Skin of body (tissue), 2 donors: ENCODE data around the gene ADGRE2. TPM values are rescaled to one million over a fixed set of nuclear protein-coding genes. Genes with fewer than 3 reads are reported as not detected.
"Not testable (repeated sequence)": the region's sequence is repeated elsewhere in the genome, so short reads cannot be mapped to it uniquely, and the experiment has no call there.

ENCODE experiments used
- DNase-seq: peaks from one replicate; lab custom pipeline; 2025; lab: John Stamatoyannopoulos, UW
- total RNA-seq: library from RNA; depleted of rRNA; stranded (reverse); fragments of >200 nt; gene quantifications from one replicate; pipeline ENCODE4 v1.2.3, GENCODE V29; 2014

Gene ADGRE2
- total RNA-seq, 1 donor from 2014 or later, result 1.8 TPM

- not testable (repeated sequence) for DNase-seq
Measured at GRCh38 chr19:14780622-14781225, 2.4 kb upstream of the ADGRE2 start.

DNA sequence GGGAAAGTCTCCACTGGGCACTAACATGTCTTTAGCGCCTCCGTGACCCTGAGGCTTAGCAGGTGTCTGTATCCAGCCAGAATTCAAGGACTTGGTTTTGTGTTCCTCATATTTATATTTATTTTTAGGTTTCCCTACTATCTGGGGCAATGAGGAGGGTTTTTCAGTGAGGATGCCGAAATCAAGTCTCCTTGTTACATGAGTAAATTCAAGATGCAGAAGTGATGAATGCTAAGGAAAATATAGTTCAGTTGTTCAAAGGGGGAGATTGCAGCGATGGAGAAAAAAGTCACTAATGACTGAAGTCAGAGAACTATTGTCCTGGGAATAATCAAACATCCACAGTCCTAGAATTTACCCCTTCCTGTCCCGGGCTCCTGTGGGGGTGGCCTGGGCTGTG, 791 bp upstream of the ADGRE2 start:
- DNase-seq, result no peak

- DNase-seq, result not testable (repeated sequence)
Measured at GRCh38 chr19:14777645-14778044, 715 bp downstream of the ADGRE2 start.

DNA sequence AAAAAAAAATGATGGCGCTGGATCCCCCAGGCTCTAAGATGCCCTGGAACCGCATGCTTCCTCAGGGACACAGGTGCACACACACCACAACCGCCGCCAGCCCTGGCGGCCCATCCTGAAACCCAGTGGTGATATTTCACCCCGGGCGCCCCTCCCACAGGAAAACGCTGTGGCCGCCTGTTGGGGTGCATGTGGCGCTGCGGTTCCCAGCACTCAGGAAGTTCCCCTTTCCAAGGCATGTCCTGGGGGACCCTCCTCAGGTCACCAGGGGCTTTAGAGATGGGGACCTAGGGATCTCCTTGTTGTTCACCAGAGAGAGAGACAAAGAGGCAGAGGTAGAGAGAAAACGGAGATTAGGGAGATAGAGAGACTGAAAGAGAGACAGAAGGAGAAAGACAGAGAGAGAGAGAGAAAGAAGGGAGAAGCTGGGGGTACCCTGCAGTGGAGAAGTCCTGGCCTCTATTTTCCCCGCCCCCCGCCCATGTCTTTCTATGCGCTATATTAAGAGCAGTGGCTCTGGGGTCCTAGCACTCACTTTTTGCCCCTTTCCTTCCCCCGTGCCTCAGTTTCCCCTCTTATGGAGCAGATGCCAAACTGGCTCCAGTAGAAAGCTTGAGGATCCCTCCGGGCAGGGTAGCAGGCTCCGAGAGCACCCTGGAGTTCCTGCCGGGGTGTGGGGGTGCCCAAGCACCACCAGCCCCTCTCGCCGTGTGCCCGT, 2.3 kb downstream of the ADGRE2 start:
- DNase-seq, result no peak

DNA sequence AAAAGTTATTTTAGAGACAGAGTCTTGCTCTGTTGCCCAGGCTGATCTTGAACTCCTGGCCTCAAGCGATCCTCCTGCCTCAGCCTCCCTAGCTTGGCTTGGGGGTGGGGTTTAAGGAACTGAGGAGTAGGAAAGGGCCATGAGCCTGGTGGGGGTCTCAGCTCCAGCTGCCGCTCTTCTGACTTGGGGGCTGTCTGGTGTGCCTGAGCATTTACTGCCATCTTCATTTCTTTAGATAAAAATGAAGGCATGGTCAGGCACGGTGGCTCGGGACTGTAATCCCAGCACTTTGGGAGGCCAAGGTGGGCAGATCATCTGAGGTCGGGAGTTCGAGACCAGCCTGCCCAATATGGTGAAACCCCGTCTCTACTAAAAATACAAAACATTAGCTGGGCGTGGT, 3.0 kb downstream of the ADGRE2 start:
- not testable (repeated sequence) for DNase-seq

- no peak for DNase-seq
Measured at GRCh38 chr19:14774373-14774772, 4.0 kb downstream of the ADGRE2 start.

- DNase-seq, result not testable (repeated sequence)
Measured at GRCh38 chr19:14773722-14774121, 4.6 kb downstream of the ADGRE2 start.

DNA sequence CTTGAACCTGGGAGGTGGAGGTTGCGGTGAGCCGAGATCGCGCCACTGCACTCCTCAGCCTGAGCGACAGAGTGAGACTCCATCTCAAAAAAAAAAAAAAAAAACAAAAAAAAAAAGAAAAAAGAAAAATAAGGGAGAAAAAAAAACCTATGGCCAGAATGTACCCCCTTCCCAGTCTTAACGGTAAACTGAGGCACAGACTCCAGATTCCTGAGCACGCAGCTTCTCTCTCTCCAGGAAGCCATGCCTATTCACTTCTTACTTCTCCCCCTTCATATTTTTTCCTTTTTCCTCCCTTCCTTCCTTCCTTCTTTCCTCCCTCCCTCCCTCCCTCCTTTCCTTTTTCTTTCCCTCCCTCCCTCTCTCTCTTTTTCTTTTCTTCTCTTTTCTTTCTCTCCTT, 5.4 kb downstream of the ADGRE2 start:
- no peak for DNase-seq

DNA sequence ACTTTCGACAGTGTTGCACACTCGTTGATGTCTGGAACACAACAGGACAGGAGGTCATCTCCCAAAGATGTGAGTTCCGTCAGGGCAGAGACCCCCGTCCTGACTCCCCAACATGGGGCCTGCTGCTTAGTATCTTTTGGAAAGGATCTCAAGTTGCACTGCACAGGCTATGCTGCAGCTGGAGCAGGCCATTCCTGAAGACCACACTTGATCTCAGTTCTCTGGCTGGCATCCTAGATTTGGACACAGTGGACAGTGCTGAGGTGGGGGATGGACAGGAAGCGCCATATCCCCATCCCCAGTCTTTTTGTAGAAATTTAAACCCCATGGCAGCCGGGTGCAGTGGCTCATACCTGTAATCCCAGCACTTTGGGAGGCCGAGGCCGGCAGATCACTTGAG, 5.9 kb downstream of the ADGRE2 start:
- DNase-seq, result no peak

DNA sequence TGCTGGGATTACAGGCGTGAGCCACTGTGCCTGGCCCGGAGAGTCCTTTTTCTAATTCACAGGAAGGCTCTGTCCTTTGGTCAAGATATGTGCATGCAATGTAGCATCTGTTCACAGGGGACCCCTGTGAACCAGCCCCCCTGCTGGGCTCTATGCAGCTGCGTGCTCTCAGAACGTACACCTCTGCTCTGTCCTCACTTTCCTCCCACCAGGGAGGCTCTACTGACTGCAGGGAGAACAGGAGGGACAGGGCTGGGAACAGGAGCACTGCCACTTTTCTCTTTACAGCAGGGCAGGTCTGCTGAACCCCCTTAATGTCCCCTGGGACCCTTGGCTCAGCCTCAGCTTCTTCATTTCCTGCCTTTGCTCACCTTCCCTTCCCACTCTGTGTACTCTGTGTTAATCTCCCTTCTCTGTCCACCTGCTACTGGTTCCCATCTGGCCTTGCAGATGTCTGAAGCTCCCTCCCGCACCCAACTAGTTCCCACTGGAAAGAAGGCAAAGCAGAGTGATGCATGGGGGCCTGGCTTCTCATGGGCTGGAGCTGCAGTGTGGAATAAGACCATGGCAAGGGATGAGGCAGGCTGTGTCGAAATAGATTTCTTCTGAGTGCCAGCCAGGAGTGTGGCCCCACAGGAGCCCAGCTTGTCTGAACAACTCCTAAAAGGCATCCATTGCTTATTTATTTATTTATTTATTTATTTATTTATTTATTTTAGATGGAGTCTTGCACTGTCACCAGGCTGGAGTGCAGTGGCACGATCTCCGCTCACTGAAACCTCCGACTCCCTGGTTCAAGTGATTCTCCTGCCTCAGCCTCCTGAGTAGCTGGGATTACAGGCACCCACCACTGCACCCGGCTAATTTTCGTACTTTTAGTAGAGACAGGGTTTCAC, 7.2 kb downstream of the ADGRE2 start:
- DNase-seq, result no peak

DNA sequence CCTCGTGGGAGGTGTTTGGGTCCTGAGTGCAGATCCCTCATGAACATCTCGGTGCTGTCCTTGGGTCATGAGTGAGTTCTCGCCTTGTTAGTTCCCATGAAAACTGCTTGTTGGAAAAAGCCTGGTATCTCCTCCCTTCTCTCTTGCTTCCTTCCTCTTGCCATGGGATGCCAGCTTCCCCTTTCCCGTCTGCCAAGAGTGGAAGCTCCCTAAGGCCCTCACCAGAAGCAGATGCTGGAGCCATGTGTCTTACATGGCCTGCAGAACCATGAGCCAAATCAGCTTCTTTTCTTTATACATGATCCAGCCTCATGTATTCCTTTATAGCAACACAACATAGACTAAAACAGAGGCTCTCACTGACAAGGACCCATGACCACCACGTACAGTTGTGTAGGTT, 8.2 kb downstream of the ADGRE2 start:
- DNase-seq, result no peak

DNA sequence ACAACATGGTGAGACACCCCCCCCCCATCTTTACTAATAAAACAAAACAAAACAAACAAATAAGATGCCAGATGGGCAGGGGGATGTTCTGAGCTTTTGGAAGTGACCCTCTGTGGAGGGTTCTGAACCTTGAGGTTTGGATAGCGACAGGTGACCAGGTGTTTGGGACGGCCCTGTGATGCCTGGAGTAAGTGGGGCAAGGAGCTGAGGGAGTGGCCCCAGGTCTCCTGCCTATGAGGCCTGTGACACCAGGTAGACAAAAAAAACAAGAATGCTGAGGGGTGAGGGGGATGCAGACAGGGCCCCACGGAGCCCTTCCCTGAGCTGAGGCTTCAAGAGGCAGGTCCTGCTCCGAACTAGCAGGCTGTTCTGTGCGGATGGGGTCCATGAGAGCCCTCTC, 9.2 kb downstream of the ADGRE2 start:
- no peak for DNase-seq

- DNase-seq, result no peak
Measured at GRCh38 chr19:14768001-14768400, 10.4 kb downstream of the ADGRE2 start.

- DNase-seq, result no peak
Measured at GRCh38 chr19:14767466-14767971, 10.8 kb downstream of the ADGRE2 start.

DNA sequence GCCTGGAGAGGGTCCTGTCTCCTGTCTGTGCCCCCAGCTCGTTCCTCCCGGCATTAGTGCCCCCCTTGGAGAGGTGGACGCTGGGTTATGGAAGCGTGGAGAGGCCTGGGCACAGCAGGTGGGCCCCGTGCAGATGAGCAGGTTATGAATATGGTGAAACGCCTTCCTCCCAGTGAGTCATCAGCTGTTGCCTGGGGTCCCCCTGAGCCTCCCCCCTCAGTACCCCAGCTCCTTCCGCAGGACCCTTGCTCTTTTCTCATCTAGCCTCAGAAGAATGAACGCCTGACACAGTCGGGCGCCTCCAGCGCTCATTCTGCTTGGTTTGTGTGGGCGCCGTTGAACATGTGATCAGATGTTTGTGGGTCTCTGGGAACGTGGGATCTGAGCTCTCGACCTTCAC, 12.5 kb downstream of the ADGRE2 start:
- not testable (repeated sequence) for DNase-seq

DNA sequence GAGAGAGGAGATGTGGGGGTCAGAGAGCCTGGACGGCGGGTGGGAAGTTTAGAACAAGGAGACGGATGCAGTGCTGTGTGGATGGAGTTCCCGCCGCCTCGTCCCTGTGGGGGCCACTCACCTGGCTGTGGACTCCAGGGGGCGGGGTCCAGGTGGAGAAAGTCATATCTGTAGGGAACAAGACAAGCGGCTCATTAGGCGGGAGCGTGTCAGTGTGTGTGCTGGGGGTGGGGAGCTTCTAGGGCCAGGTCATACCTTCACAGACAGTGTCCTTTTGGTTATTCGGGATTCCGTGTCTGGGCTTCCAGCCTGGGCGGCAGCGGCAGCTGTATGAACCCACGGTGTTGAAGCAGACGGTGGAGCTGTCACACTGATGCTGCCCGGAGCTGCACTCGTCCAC, 13.0 kb downstream of the ADGRE2 start:
- DNase-seq, result not testable (repeated sequence)

DNA sequence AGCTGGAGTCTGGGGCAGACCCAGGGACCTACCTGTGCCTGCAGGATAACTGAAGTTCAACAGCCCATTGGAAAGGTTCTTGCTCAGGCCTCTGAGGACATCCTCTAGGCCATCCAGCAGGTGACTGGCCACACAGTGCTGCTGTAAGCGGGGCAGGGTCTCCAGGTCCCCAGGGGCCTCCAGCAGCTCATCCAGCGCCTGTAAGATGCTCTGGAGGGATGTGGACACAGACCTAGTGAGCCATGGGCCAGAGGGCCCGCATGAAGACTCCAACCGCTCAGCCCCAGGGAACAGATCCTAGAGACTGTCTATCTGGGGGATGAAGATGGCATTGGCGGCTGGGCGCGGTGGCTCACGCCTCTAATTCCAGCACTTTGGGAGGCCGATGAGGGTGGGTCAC, 14.0 kb downstream of the ADGRE2 start:
- no peak for DNase-seq

GRCh38 chr19:14763497-14764145, 14.7 kb downstream of the ADGRE2 start:
- DNase-seq, result no peak

GRCh38 chr19:14762111-14762510, 16.2 kb downstream of the ADGRE2 start:
- DNase-seq, result no peak

DNA sequence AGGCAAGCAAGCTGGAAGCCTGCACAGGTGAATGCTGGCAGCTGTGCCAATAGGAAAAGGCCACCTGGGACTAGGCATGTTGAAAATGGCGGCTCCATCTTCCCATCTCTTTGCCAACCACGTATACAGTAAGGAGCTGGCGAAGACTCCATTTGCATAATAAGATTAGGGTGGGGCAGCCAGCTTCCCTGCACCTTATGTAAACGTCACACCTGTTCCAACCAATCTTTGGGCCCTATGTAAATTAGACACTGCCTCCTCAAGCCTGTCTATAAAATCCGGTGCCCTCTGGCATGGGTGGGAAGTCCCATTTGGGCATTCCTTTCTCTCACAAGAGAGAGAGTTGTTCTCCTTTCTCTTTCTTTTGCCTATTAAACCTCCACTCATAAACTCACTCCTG, 16.8 kb downstream of the ADGRE2 start:
- DNase-seq, result no peak

GRCh38 chr19:14758816-14759215, 19.5 kb downstream of the ADGRE2 start:
- no peak for DNase-seq

- no peak for DNase-seq
Measured at GRCh38 chr19:14748601-14749000, 29.8 kb downstream of the ADGRE2 start.
